ENCODE data around the gene PHF21A. TPM values are rescaled to one million over a fixed set of nuclear protein-coding genes. Genes with fewer than 3 reads are reported as not detected.

PHF21A gene
- total RNA-seq, 2 experiments from 2014 or later, result 23.1 to 56.1 TPM

DNA sequence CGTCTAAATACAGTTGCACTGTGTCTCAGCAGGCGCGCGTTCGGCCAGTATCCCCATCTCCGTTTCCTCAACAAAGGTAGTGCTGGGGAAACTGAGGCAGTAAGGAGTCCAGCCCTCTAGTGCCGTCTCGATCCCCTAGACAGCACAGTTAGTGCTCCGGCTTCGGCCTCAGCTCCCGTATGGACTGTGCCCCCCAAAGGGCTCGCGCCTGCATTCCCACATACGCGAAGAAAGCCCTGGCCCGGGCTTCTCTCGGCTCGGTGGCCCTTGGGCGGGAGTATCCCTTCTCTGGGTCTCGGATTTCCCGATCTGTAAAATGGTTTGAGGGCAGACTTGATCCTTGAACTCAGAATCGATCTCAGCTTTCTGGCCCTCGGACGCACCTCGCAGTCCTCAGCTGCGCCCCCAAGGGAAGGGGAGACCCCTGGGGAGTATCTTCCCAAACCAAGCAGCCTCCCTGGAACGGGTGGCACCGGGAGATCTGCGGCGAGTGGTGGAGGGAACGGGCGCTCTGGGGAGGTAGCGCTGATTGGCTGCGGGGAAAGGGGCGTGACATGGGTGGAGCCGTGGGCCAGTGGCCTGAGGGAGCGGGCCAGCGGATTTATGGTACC lies 202.8 kb downstream of the PHF21A start:
- Histone ChIP-seq H3K4me2 (ENCODE audit: low read length) (peak overlapping the region; percentile 89), H3K4me1 (ENCODE audit: insufficient read depth, low read length, poor library complexity, severe bottlenecking) (peaks cover 47% of the 10 kb centered on the region), H3K4me3 (ENCODE audit: low read depth, low read length, poor library complexity, severe bottlenecking) (peak overlapping the region; percentile 93), H4K20me1 (ENCODE audit: insufficient read depth, low read length) (no peaks in the 10 kb centered on the region), H3K36me3 (ENCODE audit: insufficient read depth, low read length) (peaks cover 24% of the 10 kb centered on the region), H3K27ac (ENCODE audit: low read depth, low read length, poor library complexity, severe bottlenecking) (peak overlapping the region; percentile 88), H3K79me2 (ENCODE audit: insufficient read depth, low read depth, low read length) (peaks cover 16% of the 10 kb centered on the region), H3K9me3 (ENCODE audit: low read length) (no peaks in the 10 kb centered on the region), H2AFZ (ENCODE audit: low read length) (peak overlapping the region; percentile 55), H3K9me2 (ENCODE audit: insufficient read depth, low read length) (no peaks in the 10 kb centered on the region)
- no TSS peak for BruUV-seq (replicated peaks)
- ChIA-PET CTCF (ENCODE audit: unreplicated experiment) (interaction anchor here (1.0 to 1.4 kb wide), 3 partner anchors 12 to 46 kb away, joined by 3 to 7 read pairs (median 3); no protein-coding TSS in a partner anchor), POLR2A (interaction anchor here (0.7 to 4.5 kb wide), 6 partner anchors 10 to 349 kb away, joined by 3 to 33 read pairs (median 4); no protein-coding TSS in a partner anchor)
- intact Hi-C loops (cut with micrococcal nuclease; ENCODE audit: unreplicated experiment), result loop anchor here (1.0 to 5.0 kb wide), 2 partner anchors 12 to 199 kb away; no protein-coding TSS in a partner anchor
- TF ChIP-seq CTCF (conservative IDR thresholded peaks at IDR 0.05; ENCODE audit: low read length), result no peak
- TF ChIP-seq EZH2phosphoT487 (IDR thresholded peaks at IDR 0.05; ENCODE audit: borderline replicate concordance, low read depth, low read length), result no peak
- DNase-seq (ENCODE audit: low spot score), result peak; percentile 77

DNA sequence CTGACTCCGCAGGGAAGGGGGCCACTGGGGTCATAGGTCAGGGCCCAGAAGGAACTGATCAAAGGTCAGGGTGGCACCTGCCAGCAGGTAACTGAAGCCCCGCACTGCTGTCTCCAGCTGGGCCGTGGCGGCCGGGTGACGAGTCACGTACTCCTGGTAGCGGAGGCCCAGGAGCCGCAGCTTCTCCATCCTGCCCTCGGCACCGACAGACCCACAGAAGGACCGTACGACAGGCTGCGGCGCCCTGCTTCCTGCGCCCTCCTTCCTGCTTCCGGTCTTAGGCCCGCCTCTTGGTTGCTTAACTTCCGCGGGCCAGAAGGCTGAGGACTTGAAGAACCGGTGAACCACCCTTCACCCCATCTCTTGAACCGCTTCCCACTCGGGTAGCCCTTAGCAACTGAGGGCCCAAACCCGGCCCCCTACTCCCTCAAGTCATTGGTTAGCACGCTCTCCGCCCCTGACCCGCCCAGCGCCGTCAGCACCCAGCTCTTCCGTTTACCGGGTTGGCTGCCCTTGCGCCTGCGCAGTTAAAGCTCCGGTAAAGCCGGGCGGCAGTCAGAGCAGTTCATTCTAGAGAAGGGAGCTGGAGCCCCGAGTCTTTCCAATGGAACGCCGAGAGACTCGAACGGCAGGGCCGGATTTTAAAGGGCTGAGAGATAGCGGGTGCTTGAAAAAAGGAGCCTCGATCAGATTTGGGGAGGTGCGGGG lies 203.5 kb downstream of the PHF21A start, which contains the start of gene PEX16:
PEX16 (minus strand) TSS at position 255 of the 708 bp plus-strand sequence; CDS start at position 189, 66 bp downstream.
- H2AFZ ChIP-seq (ENCODE audit: low read length), result peak within 1 kb of the TSS; percentile 55
- peaks cover 16% of the 10 kb centered on the region for H3K79me2 ChIP-seq (ENCODE audit: insufficient read depth, low read depth, low read length)
- H4K20me1 ChIP-seq (ENCODE audit: insufficient read depth, low read length), result no peaks in the 10 kb centered on the region
- H3K36me3 ChIP-seq (ENCODE audit: insufficient read depth, low read length), result peaks cover 31% of the 10 kb centered on the region
- H3K4me3 ChIP-seq (ENCODE audit: low read depth, low read length, poor library complexity, severe bottlenecking), result peak within 1 kb of the TSS; percentile 93
- ChIA-PET POLR2A (interaction anchor here (0.6 to 4.5 kb wide), 8 partner anchors 10 to 350 kb away, joined by 3 to 33 read pairs (median 4); no protein-coding TSS in a partner anchor), CTCF (ENCODE audit: unreplicated experiment) (interaction anchor here (1.0 to 1.4 kb wide), 3 partner anchors 12 to 47 kb away, joined by 3 to 7 read pairs (median 3); no protein-coding TSS in a partner anchor)
- peak within 1 kb of the TSS; percentile 89 for H3K4me2 ChIP-seq (ENCODE audit: low read length)
- peak within 1 kb of the TSS; percentile 88 for H3K27ac ChIP-seq (ENCODE audit: low read depth, low read length, poor library complexity, severe bottlenecking)
- BruUV-seq (replicated peaks), result no TSS peak
- TF ChIP-seq EZH2phosphoT487 (IDR thresholded peaks at IDR 0.05; ENCODE audit: borderline replicate concordance, low read depth, low read length), result no peak
- no peak for TF ChIP-seq CTCF (conservative IDR thresholded peaks at IDR 0.05; ENCODE audit: low read length)
- H3K9me3 ChIP-seq (ENCODE audit: low read length), result no peaks in the 10 kb centered on the region
- peak; percentile 97 for DNase-seq (ENCODE audit: low spot score)
- no peaks in the 10 kb centered on the region for H3K9me2 ChIP-seq (ENCODE audit: insufficient read depth, low read length)
- H3K4me1 ChIP-seq (ENCODE audit: insufficient read depth, low read length, poor library complexity, severe bottlenecking), result peaks cover 41% of the 10 kb centered on the region
- intact Hi-C loops (cut with micrococcal nuclease; ENCODE audit: unreplicated experiment), result loop anchor here (1.0 to 5.0 kb wide), 2 partner anchors 13 to 200 kb away; no protein-coding TSS in a partner anchor
